Inflammatory macrophage treated with lipopolysaccharide for 1 hour (primary cell): ENCODE results near the gene LASP1.
"Not testable (repeated sequence)": the region's sequence is repeated elsewhere in the genome, so short reads cannot be mapped to it uniquely, and the experiment has no call there.

ENCODE experiments used
- DNase-seq, 2 donors: peaks; one replicate each; pipeline ENCODE4 v3.0.0-alpha.2; 2020 to 2022

Gene LASP1

GRCh38 chr17:38911081-38911730 is 41.3 kb downstream of the LASP1 start:
- no peak for DNase-seq

- DNase-seq, result not testable (repeated sequence)
These were observed 41.8 kb downstream of the LASP1 start for GRCh38 chr17:38911731-38912081.

DNA sequence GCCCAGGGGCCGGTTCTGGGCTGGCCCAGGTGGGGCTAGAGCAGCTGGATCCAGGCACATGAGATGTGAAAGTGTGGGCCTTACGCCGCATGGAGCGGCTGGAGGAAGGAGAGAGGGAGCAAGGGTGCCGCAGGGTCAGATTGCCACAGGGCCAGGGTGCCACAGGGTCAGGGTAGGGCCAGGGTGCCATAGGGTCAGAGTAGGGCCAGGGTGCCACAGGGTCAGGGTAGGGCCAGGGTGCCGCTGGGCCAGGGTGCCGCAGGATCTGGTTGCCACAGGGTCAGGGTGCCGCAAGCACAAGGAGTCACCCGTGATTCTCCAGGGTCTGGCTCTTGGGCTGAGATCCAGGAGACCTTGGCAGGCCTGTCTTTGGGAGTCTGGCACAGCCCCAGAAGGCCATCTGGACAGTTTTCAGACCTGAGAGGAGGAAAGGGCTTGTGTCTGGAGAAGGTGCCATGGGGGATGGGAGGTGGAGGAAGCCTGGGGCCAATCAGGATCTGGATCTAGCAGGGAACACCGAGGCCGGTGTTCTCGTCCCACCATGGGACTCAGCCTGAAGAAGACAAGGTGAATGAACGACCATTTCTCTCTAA is 42.5 kb downstream of the LASP1 start:
- no peak for DNase-seq

DNA sequence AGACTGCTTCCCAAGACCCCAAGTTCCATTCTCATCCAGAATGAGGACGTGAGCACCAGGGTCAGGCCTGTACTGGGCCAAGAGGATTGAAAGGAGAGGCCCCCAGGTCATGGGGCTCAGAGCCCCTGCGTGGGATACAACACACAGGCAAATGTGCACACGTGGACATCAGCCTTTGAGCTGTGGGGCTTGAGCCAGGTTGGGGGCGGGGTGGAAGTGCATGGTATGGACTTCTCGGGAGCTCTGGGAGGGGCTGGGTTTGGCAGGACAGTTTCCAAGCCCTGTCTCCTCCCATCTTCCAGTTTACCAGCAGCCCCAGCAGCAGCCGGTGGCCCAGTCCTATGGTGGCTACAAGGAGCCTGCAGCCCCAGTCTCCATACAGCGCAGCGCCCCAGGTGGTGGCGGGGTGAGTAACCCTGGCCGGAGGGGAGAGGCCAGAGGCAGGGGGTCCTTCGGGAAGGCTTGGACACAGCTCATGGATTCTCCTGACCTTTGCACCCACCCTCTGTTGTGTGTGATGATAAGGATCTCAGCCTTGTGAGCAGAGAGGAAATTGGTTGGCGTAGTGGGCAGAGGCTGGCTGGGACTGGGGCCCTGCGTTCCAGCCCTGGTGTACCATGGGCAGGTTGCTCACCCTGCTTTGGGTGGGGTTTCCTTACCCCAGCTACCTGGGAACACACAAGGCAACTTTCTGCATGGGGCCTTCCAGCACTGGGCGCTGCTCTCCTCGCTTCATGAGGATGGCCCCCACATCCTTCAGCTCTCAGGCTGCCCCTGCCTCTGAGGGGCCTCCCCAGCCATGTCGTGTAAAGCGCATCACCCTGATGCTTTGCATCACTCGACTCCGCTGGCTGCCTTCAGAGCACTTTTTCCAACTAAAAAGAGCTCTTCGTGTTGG is 45.1 kb downstream of the LASP1 start:
- no peak for DNase-seq

GRCh38 chr17:38915639-38915995 is 45.8 kb downstream of the LASP1 start:
- no peak for DNase-seq

- no peak for DNase-seq
These were observed 46.9 kb downstream of the LASP1 start for GRCh38 chr17:38916771-38917170.

- no peak for DNase-seq
These were observed 47.4 kb downstream of the LASP1 start for GRCh38 chr17:38917259-38917658.

GRCh38 chr17:38918129-38918913 is 48.5 kb downstream of the LASP1 start:
- DNase-seq, result no peak

DNA sequence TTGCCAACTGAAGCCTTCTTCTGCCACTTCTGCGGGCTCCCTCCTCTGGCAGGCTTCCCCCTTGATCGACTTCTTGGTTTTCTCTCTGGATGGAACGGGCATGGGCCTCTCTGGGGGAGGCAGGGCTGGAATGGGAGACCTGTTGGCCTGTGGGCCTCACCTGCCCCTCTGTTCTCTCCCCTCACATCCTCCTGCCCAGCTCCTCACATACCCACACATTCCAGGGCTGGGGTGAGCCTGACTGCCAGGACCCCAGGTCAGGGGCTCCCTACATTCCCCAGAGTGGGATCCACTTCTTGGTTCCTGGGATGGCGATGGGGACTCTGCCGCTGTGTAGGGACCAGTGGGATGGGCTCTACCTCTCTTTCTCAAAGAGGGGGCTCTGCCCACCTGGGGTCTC is 49.1 kb downstream of the LASP1 start:
- DNase-seq, result no peak

GRCh38 chr17:38919316-38920078 is 49.6 kb downstream of the LASP1 start:
- DNase-seq, result no peak

DNA sequence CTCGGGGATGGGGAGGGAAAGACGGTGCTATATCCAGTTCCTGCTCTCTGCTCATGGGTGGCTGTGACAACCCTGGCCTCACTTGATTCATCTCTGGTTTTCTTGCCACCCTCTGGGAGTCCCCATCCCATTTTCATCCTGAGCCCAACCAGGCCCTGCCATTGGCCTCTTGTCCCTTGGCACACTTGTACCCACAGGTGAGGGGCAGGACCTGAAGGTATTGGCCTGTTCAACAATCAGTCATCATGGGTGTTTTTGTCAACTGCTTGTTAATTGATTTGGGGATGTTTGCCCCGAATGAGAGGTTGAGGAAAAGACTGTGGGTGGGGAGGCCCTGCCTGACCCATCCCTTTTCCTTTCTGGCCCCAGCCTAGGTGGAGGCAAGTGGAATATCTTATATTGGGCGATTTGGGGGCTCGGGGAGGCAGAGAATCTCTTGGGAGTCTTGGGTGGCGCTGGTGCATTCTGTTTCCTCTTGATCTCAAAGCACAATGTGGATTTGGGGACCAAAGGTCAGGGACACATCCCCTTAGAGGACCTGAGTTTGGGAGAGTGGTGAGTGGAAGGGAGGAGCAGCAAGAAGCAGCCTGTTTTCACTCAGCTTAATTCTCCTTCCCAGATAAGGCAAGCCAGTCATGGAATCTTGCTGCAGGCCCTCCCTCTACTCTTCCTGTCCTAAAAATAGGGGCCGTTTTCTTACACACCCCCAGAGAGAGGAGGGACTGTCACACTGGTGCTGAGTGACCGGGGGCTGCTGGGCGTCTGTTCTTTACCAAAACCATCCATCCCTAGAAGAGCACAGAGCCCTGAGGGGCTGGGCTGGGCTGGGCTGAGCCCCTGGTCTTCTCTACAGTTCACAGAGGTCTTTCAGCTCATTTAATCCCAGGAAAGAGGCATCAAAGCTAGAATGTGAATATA is 50.8 kb downstream of the LASP1 start:
- DNase-seq, result no peak

DNA sequence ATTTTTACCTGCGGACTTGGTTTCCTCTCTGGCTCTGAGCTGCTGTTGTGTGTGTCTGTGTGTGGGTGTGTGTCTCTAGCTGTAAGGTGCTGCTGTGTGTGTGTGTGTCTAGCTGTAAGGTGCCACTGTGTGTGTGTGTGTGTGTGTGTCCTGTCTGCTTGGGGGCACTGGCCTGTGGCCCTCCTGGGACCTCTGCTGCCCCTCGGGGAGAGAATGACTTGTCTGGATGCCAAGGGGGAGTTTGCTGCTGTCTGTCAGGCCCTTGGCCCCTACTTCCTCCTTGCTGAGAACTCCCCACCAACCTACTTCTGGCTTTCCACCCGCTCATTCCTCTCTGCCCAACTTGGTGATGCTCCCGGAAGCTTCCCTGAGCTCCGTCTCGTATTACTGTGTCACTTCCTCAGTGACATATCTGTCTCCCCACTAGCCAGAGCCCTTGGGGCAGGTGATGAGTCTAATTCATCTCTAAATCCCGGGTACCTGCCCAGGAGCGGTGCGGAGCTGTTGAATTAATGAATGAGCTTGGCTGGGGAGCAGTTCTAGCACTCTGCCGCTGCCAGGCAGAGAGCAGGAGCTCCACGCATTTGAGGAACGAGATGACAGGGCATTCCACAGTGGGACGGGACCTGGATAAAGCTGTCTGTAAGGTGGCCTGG is 52.0 kb downstream of the LASP1 start:
- DNase-seq, result peak; percentile 42 to 56

GRCh38 chr17:38922538-38923297 is 52.9 kb downstream of the LASP1 start:
- no peak for DNase-seq

DNA sequence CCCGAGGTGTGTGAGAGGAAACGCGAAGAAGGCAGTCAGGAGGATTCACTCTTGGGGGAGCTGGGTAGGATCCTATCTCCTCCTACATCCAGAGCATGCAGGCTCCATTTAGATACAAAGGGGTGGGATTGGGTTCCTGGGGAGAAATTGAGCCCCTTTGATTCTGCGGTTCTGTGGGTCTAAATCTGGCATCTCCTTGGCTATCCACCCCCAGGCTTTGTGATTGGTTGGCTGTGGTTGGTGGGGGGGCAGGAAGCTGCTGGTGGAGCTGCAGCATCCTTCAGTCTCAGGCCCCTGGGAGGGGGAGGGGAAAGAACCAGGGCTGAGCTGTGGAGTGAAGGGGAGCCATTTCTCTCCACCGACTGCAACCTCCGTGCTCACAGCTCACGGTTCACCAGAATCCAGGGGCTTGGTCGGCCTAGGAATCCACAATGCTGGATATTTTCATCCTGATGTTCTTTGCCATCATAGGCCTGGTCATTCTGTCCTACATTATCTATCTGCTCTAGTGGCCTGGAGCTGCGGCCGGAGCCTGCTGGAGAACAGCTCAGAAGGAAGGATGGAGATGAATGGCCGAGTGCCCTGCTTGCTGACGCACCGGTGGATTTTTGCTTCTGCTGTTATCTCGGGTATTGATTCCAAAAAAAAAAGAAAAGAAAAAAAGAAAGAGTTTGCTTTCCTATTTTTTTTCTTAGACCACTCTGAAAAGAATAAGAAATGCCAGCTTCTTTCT is 55.6 kb downstream of the LASP1 start, which contains the start of gene LASP1NB:
Gene LASP1NB (plus strand): TSS at position 352 of the 733 bp plus-strand sequence.
- no peak for DNase-seq

GRCh38 chr17:38926293-38927070 is 56.6 kb downstream of the LASP1 start:
- DNase-seq, result peak; percentile 78 to 85

DNA sequence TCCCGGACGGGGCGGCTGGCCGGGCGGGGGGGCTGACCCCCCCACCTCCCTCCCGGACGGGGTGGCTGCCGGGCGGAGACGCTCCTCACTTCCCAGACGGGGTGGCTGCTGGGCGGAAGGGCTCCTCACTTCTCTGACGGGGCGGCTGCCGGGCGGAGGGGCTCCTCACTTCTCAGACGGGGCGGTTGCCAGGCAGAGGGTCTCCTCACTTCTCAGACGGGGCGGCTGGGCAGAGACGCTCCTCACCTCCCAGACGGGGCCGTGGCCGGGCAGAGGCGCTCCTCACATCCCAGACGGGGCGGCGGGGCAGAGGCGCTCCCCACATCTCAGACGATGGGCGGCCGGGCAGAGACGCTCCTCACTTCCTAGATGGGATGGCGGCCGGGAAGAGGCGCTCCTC is 60.9 kb downstream of the LASP1 start:
- not testable (repeated sequence) for DNase-seq

DNA sequence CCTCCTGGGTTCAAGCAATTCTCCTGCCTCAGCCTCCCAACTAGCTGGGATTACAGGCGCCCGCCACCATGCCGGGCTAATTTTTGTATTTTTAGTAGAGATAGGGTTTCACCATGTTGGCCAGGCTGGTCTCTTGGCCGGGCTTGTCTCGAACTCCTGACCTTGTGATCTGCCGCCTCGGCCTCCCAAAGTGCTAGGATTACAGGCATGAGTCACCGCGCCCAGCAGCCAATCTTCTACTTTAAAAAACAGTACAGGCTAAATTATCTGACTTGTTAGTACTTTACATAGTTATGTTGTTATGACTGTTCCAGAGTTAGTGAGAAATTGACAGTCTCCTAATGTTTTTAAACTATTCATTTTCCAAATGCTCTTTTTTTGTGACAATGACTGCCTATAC is 64.1 kb downstream of the LASP1 start:
- not testable (repeated sequence) for DNase-seq

DNA sequence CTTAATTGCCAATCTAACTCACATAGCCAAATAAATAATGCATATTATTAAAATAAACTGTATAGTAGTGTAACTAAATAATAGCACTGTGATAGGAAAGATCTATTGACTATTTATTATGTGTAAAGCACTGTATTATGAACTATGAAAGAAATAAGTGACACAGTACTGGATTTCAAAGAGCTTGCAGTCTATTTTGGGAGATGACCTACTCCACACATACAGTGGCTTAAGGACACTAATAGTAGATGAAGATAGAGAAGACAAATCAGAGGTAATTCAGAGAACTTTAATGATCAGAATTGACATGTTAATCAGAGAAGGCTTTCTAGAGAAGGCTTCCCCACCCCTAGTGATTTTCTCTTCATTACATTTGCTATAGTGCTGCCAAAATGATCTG is 70.1 kb downstream of the LASP1 start:
- no peak for DNase-seq
